NOMO-1 (cell line): ENCODE results near the gene ZBTB12.
"Not testable (repeated sequence)": the region's sequence is repeated elsewhere in the genome, so short reads cannot be mapped to it uniquely, and the experiment has no call there.

Experiments used
- DNase-seq, 2 experiments: peaks; one replicate each; lab custom pipeline; 2025; ENCODE audit not compliant: unreplicated experiment in 2 of 2; lab: John Stamatoyannopoulos, UW

The ZBTB12 gene

GRCh38 chr6:31851980-31852718 lies 49.7 kb downstream of the ZBTB12 start:
- DNase-seq = not testable (repeated sequence)

GRCh38 chr6:31851485-31851832 lies 50.4 kb downstream of the ZBTB12 start:
- no peak for DNase-seq

DNA sequence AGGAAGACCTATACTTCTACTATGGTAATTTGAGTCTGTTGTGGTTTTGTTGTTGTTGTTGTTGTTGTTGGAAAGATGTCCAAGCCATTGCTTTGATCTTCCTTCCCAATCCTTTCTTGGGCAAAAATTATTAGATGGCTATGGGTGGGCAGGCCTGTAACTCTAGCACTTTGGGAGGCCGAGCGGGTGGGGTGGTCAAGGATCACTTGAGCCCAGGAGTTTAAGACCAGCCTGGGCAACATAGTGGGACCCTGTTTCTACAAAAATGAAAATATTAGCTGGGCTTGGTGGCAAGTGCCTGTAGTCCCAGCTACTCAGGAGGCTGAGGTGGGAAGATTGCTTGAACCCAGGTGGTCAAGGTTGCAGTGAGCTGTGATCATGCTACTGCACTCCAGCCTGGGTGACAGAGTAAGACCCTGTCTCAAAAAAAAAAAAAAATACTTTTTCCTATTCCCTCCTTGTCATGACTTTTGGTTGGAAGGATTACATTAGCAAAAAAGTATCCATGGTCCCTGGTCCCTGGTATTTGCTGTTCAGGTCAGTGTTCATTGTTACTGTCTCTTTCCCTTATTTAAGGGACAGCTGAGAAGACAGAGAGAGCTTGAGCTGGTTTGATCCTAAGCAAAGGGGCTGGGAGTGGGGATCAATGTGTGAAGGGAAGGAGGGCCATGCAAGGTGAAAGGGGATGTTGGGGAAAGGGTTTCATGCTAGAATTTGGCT lies 51.0 kb downstream of the ZBTB12 start:
- no peak for DNase-seq
